Jurkat, Clone E6-1 (cell line): ENCODE measurements around the gene AP3B2. TPM values are rescaled to one million over a fixed set of nuclear protein-coding genes. Genes with fewer than 3 reads are reported as not detected.
"Not testable (repeated sequence)": the region's sequence is repeated elsewhere in the genome, so short reads cannot be mapped to it uniquely, and the experiment has no call there.

ENCODE experiments used
- DNase-seq: peaks from one replicate; pipeline ENCODE4 v3.0.0-alpha.2; 2011; ENCODE audit warnings: low read depth, low spot score
- H3K4me3 ChIP-seq: 2 replicates; pipeline ENCODE4 v1.5.1; 2011; ENCODE audit warnings: mild to moderate bottlenecking, low read length, control low read depth, moderate library complexity
- polyA plus RNA-seq: library from polyadenylated mRNA; unstranded; fragments of >200 nt; gene quantifications from one replicate; pipeline ENCODE4 v1.2.1, GENCODE V29; 2012; ENCODE audit warnings: missing spikeins; ENCODE audit not compliant: insufficient read length, insufficient read depth

AP3B2 gene
- polyA plus RNA-seq, result 9.2 TPM

GRCh38 chr15:82709421-82710207 is at the start of gene AP3B2:
TSS of gene AP3B2 (minus strand) at chr15:82709875. CDS start at chr15:82709706, 169 bp downstream.
- peak within 1 kb of the TSS; percentile 57 for H3K4me3 ChIP-seq
- peak; percentile 71 for DNase-seq

GRCh38 chr15:82751308-82751707 is 41.6 kb upstream of the AP3B2 start:
- DNase-seq, result no peak
- peak overlapping the region; percentile 97 for H3K4me3 ChIP-seq

- no peak for DNase-seq
- H3K4me3 ChIP-seq, result peak overlapping the region; percentile 97
These were observed 41.1 kb upstream of the AP3B2 start for GRCh38 chr15:82750831-82751180.

GRCh38 chr15:82749951-82750830 is 40.5 kb upstream of the AP3B2 start:
- peak overlapping the region; percentile 97 for H3K4me3 ChIP-seq
- peak; percentile 87 for DNase-seq

- DNase-seq, result no peak
- no peak overlapping the region for H3K4me3 ChIP-seq
These were observed 38.6 kb upstream of the AP3B2 start for GRCh38 chr15:82748315-82748714.

- DNase-seq, result no peak
- no peak overlapping the region for H3K4me3 ChIP-seq
These were observed 34.1 kb upstream of the AP3B2 start for GRCh38 chr15:82743810-82744209.

GRCh38 chr15:82742134-82742533 is 32.5 kb upstream of the AP3B2 start:
- no peak overlapping the region for H3K4me3 ChIP-seq
- DNase-seq, result no peak

- no peak overlapping the region for H3K4me3 ChIP-seq
- no peak for DNase-seq
These were observed 29.4 kb upstream of the AP3B2 start for GRCh38 chr15:82739086-82739485.

- DNase-seq, result no peak
- H3K4me3 ChIP-seq, result no peak overlapping the region
These were observed 28.3 kb upstream of the AP3B2 start for GRCh38 chr15:82737975-82738374.

GRCh38 chr15:82731527-82731926 is 21.9 kb upstream of the AP3B2 start:
- no peak for DNase-seq
- no peak overlapping the region for H3K4me3 ChIP-seq

GRCh38 chr15:82730022-82730530 is 20.4 kb upstream of the AP3B2 start:
- H3K4me3 ChIP-seq, result no peak overlapping the region
- DNase-seq, result no peak

GRCh38 chr15:82726816-82727215 is 17.1 kb upstream of the AP3B2 start:
- H3K4me3 ChIP-seq, result no peak overlapping the region
- DNase-seq, result no peak

- no peak overlapping the region for H3K4me3 ChIP-seq
- no peak for DNase-seq
These were observed 5.3 kb upstream of the AP3B2 start for GRCh38 chr15:82715003-82715402.

GRCh38 chr15:82714016-82714415 is 4.3 kb upstream of the AP3B2 start:
- DNase-seq, result no peak
- H3K4me3 ChIP-seq, result no peak overlapping the region

- DNase-seq, result no peak
- H3K4me3 ChIP-seq, result no peak overlapping the region
These were observed 2.4 kb upstream of the AP3B2 start for GRCh38 chr15:82712036-82712435.

- no peak for DNase-seq
- no peak overlapping the region for H3K4me3 ChIP-seq
These were observed 1.3 kb upstream of the AP3B2 start for GRCh38 chr15:82710926-82711490.

GRCh38 chr15:82710208-82710555 is 507 bp upstream of the AP3B2 start:
- peak overlapping the region; percentile 57 for H3K4me3 ChIP-seq
- no peak for DNase-seq

- H3K4me3 ChIP-seq, result peak overlapping the region; percentile 57
These were observed 624 bp downstream of the AP3B2 start for GRCh38 chr15:82709081-82709420.

GRCh38 chr15:82705856-82706255 is 3.8 kb downstream of the AP3B2 start:
- not testable (repeated sequence) for H3K4me3 ChIP-seq, DNase-seq

More at GRCh38 chr15:82709081-82709420, 624 bp downstream of the AP3B2 start:
- DNase-seq, result peak; percentile 5

GRCh38 chr15:82699726-82700125 is 9.9 kb downstream of the AP3B2 start:
- DNase-seq, result no peak
- H3K4me3 ChIP-seq, result no peak overlapping the region
